Activated naive CD4-positive, alpha-beta T cell treated with anti-CD3 and anti-CD28 coated beads, Interleukin-2, amount 10 ng/mL, durations not matched to agents 7 days and 5 days (primary cell): Measurements from ENCODE around the gene RNF175.

Source experiments
- CTCF ChIA-PET: fragments of 350-600 bp; sonication (Branson Sonifier 250); formaldehyde crosslinking; loops from one replicate; lab custom pipeline; 2021; ENCODE audit warnings: antibody characterized with exemption; lab: Charles Lee
- DNase-seq: peaks from one replicate; pipeline ENCODE4 v3.0.0-alpha.2; 2020
- H3K27ac Mint-ChIP-seq: one replicate; pipeline ENCODE4 v1.8.0; 2021; ENCODE audit warnings: mild to moderate bottlenecking, moderate library complexity, mixed read lengths
- H3K27me3 Mint-ChIP-seq: one replicate; pipeline ENCODE4 v1.8.0; 2021; ENCODE audit warnings: mild to moderate bottlenecking, mixed read lengths
- H3K36me3 Mint-ChIP-seq: one replicate; pipeline ENCODE4 v1.8.0; 2021; ENCODE audit warnings: mixed read lengths
- H3K4me1 Mint-ChIP-seq: one replicate; pipeline ENCODE4 v1.8.0; 2021; ENCODE audit warnings: mixed read lengths
- H3K4me3 Mint-ChIP-seq: one replicate; pipeline ENCODE4 v1.8.0; 2021; ENCODE audit warnings: mild to moderate bottlenecking, moderate library complexity, mixed read lengths
- H3K9me3 Mint-ChIP-seq: one replicate; pipeline ENCODE4 v1.8.0; 2021; ENCODE audit warnings: mixed read lengths

RNF175 gene

DNA sequence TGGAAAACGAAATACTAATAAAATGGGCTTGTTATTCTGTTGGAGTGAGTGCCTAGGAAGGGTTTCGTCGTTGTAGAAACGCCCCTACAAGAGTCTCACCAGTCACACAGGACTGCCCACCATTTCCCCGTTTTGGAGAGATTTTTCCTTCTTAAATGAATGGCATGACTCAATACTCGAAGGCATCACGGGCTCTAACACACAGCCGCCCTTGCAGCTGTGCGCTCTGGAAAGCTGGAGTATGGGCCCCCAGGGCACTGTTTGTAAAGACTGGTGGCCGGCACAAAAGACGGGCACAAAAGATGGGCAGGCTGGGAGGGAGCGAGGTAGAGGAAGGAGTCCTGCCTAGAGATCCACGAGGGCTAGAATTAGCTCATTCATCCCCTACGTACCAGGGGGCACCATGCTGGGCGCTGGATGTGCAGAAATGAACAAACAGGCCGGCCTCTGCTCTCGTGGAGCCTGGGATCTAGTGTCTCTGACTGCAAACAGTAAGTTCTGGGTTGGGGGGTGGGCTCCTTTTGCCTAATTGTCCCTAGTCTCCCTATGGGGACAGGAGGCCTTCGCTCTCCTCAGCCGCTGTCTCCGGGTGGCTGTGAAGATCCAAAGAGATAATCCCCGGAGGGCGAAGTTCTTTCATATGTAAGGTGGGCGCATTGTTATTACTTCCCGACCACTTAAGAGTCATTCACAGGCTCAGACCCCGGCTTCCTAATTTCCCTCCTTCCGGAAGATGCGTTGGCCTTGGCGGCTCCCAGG is 30.1 kb upstream of the RNF175 start:
- Mint-ChIP-seq H3K9me3 (no peaks in the 10 kb centered on the region), H3K27ac (no peak overlapping the region), H3K36me3 (no peaks in the 10 kb centered on the region), H3K4me1 (peaks cover 35% of the 10 kb centered on the region), H3K4me3 (no peak overlapping the region), H3K27me3 (peaks cover 94% of the 10 kb centered on the region)
- DNase-seq: no peak
- CTCF ChIA-PET: no interaction called here

DNA sequence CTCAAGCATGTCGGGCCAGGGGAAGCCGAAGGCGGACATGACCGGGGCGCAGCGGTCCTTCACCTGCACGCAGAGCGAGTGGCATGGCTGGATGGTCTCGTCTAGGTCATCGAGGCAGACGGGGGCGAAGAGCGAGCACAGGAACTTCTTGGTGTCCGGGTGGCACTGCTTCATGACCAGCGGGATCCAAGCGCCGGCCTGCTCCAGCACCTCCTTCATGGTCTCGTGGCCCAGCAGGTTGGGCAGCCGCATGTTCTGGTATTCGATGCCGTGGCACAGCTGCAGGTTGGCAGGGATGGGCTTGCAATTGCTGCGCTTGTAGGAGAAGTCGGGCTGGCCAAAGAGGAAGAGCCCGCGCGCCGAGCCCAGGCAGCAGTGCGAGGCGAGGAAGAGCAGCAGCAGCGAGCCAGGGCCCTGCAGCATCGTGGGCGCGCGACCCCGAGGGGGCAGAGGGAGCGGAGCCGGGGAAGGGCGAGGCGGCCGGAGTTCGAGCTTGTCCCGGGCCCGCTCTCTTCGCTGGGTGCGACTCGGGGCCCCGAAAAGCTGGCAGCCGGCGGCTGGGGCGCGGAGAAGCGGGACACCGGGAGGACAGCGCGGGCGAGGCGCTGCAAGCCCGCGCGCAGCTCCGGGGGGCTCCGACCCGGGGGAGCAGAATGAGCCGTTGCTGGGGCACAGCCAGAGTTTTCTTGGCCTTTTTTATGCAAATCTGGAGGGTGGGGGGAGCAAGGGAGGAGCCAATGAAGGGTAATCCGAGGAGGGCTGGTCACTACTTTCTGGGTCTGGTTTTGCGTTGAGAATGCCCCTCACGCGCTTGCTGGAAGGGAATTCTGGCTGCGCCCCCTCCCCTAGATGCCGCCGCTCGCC is 28.8 kb upstream of the RNF175 start, which contains the start of gene SFRP2:
TSS of gene SFRP2 (minus strand) at position 671 of the 864 bp plus-strand sequence. CDS start at position 423, 248 bp downstream.
- peak within 1 kb of the TSS; percentile 56 for H3K27ac Mint-ChIP-seq
- no peaks in the 10 kb centered on the region for H3K9me3 Mint-ChIP-seq
- no peak within 1 kb of the TSS for H3K4me3 Mint-ChIP-seq
- H3K27me3 Mint-ChIP-seq: peaks cover 89% of the 10 kb centered on the region
- no peak for DNase-seq
- H3K4me1 Mint-ChIP-seq: peaks cover 35% of the 10 kb centered on the region
- CTCF ChIA-PET: no interaction called here
- H3K36me3 Mint-ChIP-seq: no peaks in the 10 kb centered on the region

GRCh38 chr4:153788051-153788412 is 28.2 kb upstream of the RNF175 start:
- Mint-ChIP-seq H3K27ac (peak overlapping the region; percentile 56), H3K4me3 (no peak overlapping the region), H3K9me3 (no peaks in the 10 kb centered on the region), H3K27me3 (peaks cover 86% of the 10 kb centered on the region), H3K4me1 (peaks cover 35% of the 10 kb centered on the region), H3K36me3 (no peaks in the 10 kb centered on the region)
- CTCF ChIA-PET: interaction anchor here (3.0 kb wide), 1 partner anchor 8 kb away, joined by 24 read pairs; no protein-coding TSS in a partner anchor
- DNase-seq: no peak

DNA sequence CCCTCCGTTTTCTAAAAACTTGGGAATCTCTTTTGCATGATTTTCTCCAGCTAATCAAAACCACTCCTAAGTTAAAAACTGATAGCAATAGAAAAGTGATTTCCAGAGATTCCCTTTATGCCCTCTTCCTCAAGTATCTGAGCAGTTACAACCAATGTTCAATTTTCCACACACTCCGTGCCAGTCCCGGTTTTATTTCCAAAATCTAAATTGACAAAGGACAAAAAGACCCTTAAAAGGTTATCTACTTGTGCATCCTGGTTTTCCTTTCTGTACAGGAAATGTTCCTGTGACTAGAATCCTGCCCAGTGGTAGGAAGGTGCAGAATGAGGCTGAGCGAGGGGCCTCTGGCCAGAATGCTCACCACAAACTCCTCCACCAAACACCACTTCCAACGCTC is 27.8 kb upstream of the RNF175 start:
- DNase-seq: no peak
- CTCF ChIA-PET: interaction anchor here (0.6 to 3.0 kb wide), 4 partner anchors 9 to 850 kb away, joined by 3 to 24 read pairs (median 4); no protein-coding TSS in a partner anchor
- peaks cover 34% of the 10 kb centered on the region for H3K4me1 Mint-ChIP-seq

GRCh38 chr4:153787061-153787560 is 27.3 kb upstream of the RNF175 start:
- H3K9me3 Mint-ChIP-seq: no peaks in the 10 kb centered on the region
- no peak overlapping the region for H3K27ac Mint-ChIP-seq
- H3K36me3 Mint-ChIP-seq: no peaks in the 10 kb centered on the region
- peaks cover 29% of the 10 kb centered on the region for H3K4me1 Mint-ChIP-seq
- no peak for DNase-seq
- CTCF ChIA-PET: interaction anchor here (0.6 to 3.2 kb wide), 8 partner anchors 9 to 851 kb away, joined by 3 to 24 read pairs (median 4); no protein-coding TSS in a partner anchor
- peaks cover 80% of the 10 kb centered on the region for H3K27me3 Mint-ChIP-seq
- H3K4me3 Mint-ChIP-seq: no peak overlapping the region

More for the DNA sequence above, 27.8 kb upstream of the RNF175 start:
- Mint-ChIP-seq H3K36me3 (no peaks in the 10 kb centered on the region), H3K27me3 (peaks cover 84% of the 10 kb centered on the region), H3K9me3 (no peaks in the 10 kb centered on the region), H3K27ac (no peak overlapping the region), H3K4me3 (no peak overlapping the region)

- H3K27ac Mint-ChIP-seq: no peak overlapping the region
- peaks cover 78% of the 10 kb centered on the region for H3K27me3 Mint-ChIP-seq
- H3K4me1 Mint-ChIP-seq: peaks cover 19% of the 10 kb centered on the region
- H3K4me3 Mint-ChIP-seq: no peak overlapping the region
- no peak for DNase-seq
- CTCF ChIA-PET: interaction anchor here (0.7 to 3.2 kb wide), 16 partner anchors 9 to 832 kb away, joined by 3 to 24 read pairs (median 4); no protein-coding TSS in a partner anchor
- no peaks in the 10 kb centered on the region for H3K9me3 Mint-ChIP-seq
- H3K36me3 Mint-ChIP-seq: no peaks in the 10 kb centered on the region
These were observed 26.3 kb upstream of the RNF175 start for GRCh38 chr4:153785910-153786721.

- no peak for DNase-seq
- no peak overlapping the region for H3K27ac Mint-ChIP-seq
- no peaks in the 10 kb centered on the region for H3K36me3 Mint-ChIP-seq
- peaks cover 69% of the 10 kb centered on the region for H3K27me3 Mint-ChIP-seq
- H3K9me3 Mint-ChIP-seq: no peaks in the 10 kb centered on the region
- H3K4me1 Mint-ChIP-seq: peaks cover 8% of the 10 kb centered on the region
- CTCF ChIA-PET: interaction anchor here (0.6 to 3.2 kb wide), 4 partner anchors 9 to 566 kb away, joined by 3 to 12 read pairs (median 4); no protein-coding TSS in a partner anchor
- no peak overlapping the region for H3K4me3 Mint-ChIP-seq
These were observed 24.4 kb upstream of the RNF175 start for GRCh38 chr4:153784166-153784699.

DNA sequence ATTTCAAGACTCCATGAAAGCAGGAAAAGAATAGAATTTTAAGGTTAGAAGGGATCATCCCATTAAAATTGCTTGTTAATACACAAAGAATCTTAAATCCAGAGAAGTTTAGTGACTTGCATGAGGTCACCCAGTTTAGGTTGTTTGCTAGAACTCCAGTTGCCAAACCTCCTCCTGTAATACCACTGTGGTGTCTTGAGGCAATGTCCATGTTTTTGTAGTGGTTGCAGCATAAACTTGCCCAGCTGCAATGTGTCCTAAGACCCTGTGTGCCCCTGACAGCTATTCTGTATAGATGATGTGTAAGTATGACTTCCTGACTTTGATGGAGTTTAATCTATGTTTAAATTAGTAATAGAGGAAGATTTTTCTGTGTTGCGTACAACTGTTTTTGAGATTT is 22.8 kb upstream of the RNF175 start:
- Mint-ChIP-seq H3K9me3 (no peaks in the 10 kb centered on the region), H3K4me3 (no peak overlapping the region), H3K4me1 (no peaks in the 10 kb centered on the region), H3K27me3 (peaks cover 53% of the 10 kb centered on the region), H3K27ac (no peak overlapping the region), H3K36me3 (no peaks in the 10 kb centered on the region)
- DNase-seq: no peak
- CTCF ChIA-PET: no interaction called here

- DNase-seq: no peak
- Mint-ChIP-seq H3K27me3 (peaks cover 46% of the 10 kb centered on the region), H3K4me3 (no peak overlapping the region), H3K27ac (no peak overlapping the region), H3K36me3 (no peaks in the 10 kb centered on the region), H3K9me3 (no peaks in the 10 kb centered on the region), H3K4me1 (no peaks in the 10 kb centered on the region)
- CTCF ChIA-PET: interaction anchor here (0.6 to 0.9 kb wide), 2 partner anchors 620 to 698 kb away, joined by 3 read pairs; no protein-coding TSS in a partner anchor
These were observed 22.0 kb upstream of the RNF175 start for GRCh38 chr4:153781717-153782416.

GRCh38 chr4:153781280-153781679 is 21.5 kb upstream of the RNF175 start:
- CTCF ChIA-PET: interaction anchor here (0.6 to 0.9 kb wide), 2 partner anchors 621 to 698 kb away, joined by 3 read pairs; no protein-coding TSS in a partner anchor
- DNase-seq: no peak
- Mint-ChIP-seq H3K4me3 (no peak overlapping the region), H3K36me3 (no peaks in the 10 kb centered on the region), H3K4me1 (no peaks in the 10 kb centered on the region), H3K27ac (no peak overlapping the region), H3K27me3 (peaks cover 47% of the 10 kb centered on the region), H3K9me3 (no peaks in the 10 kb centered on the region)

DNA sequence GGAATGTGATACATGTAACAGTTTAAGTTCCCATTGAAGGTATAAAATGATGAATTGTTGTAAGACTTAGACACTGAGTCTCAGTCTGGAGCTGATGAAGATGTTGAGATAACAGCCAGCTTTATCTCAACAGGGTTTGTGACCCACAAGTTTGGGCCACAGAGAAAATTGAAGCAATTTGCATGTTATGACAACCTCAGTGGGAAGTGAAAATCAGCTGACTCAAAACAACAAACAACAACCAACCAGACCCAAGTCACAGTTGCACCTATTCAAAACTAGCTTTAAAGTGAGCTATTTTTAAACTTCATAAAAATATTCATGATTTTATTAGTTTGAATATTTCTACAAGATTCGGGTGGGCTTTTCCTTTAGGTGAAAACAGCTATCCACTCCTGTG is 21.1 kb upstream of the RNF175 start:
- no peaks in the 10 kb centered on the region for H3K36me3 Mint-ChIP-seq
- no peaks in the 10 kb centered on the region for H3K9me3 Mint-ChIP-seq
- no peaks in the 10 kb centered on the region for H3K4me1 Mint-ChIP-seq
- CTCF ChIA-PET: interaction anchor here (0.9 kb wide), 1 partner anchor 697 kb away, joined by 3 read pairs; no protein-coding TSS in a partner anchor
- no peak overlapping the region for H3K4me3 Mint-ChIP-seq
- DNase-seq: no peak
- H3K27me3 Mint-ChIP-seq: peaks cover 47% of the 10 kb centered on the region
- H3K27ac Mint-ChIP-seq: no peak overlapping the region

DNA sequence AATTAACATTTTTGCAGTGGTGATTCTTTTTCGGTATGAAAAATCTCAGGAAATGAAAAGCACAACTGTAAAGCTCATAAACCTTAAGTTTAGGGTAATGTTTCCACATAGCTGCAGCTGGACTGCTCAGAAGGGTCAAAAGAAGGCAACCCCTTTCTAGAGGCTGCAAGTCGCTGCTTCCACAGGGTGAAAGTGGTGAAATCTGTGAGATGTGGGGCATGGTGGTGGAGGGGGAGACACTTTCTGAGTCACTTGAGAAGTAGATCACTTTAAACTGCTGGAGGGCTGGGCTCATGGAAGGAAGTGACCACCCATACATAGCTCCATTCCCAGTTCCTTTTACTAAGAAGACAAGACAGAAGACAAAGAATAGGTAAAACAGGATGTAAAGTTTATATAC is 20.4 kb upstream of the RNF175 start:
- CTCF ChIA-PET: no interaction called here
- no peak overlapping the region for H3K4me3 Mint-ChIP-seq
- no peak for DNase-seq
- no peaks in the 10 kb centered on the region for H3K4me1 Mint-ChIP-seq
- no peaks in the 10 kb centered on the region for H3K36me3 Mint-ChIP-seq
- peaks cover 44% of the 10 kb centered on the region for H3K27me3 Mint-ChIP-seq
- no peak overlapping the region for H3K27ac Mint-ChIP-seq
- H3K9me3 Mint-ChIP-seq: no peaks in the 10 kb centered on the region

- CTCF ChIA-PET: no interaction called here
- no peaks in the 10 kb centered on the region for H3K9me3 Mint-ChIP-seq
- H3K27me3 Mint-ChIP-seq: peaks cover 35% of the 10 kb centered on the region
These were observed 18.6 kb upstream of the RNF175 start for GRCh38 chr4:153778383-153778782.

More at GRCh38 chr4:153778383-153778782, 18.6 kb upstream of the RNF175 start:
- H3K4me3 Mint-ChIP-seq: no peak overlapping the region
- H3K36me3 Mint-ChIP-seq: no peaks in the 10 kb centered on the region
- H3K4me1 Mint-ChIP-seq: no peaks in the 10 kb centered on the region
- H3K27ac Mint-ChIP-seq: no peak overlapping the region
- DNase-seq: no peak
